ENCODE data around the gene PRLR.

PRLR gene

DNA sequence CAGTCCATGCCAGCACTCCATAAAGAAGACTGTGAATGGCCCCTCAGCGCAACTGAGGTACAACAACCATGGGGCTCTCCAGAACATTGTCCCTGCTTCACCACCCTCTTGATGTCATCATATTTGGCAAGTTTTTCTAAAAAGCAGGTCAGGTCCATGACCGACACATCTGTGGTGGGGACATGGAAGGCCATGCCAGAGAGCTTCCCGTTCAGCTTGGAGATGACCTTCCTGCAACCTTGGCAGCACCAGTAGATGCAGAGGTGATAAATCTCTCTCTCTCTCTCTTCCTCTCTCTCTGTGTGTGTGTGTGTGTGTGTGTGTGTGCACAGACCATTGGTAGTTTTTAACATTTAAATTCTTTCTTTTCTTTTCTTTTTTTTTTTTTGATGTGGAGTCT lies 147.1 kb downstream of the PRLR start:
- DNase-seq (ENCODE audit: low read depth in 2 of 2): no peak

DNA sequence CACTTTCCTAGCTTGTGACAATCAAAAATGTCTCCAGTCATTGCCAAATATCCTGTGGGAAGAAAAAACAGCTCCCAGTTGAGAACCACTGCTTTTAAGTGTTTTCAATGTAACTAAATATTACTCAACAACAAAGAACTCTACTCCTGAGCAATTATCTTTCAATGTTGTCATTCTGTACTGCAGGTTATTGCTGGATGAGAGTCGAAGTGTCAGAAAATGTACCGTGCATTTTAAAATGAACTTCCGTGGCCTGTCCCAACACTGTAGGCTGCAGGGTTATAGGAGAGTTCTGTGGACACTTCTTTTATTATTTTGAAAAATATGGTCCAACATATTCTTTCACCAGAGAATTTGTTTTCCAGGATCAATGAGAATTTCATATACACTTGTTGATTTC lies 147.8 kb downstream of the PRLR start:
- no peak for DNase-seq (ENCODE audit: low read depth in 2 of 2)

DNA sequence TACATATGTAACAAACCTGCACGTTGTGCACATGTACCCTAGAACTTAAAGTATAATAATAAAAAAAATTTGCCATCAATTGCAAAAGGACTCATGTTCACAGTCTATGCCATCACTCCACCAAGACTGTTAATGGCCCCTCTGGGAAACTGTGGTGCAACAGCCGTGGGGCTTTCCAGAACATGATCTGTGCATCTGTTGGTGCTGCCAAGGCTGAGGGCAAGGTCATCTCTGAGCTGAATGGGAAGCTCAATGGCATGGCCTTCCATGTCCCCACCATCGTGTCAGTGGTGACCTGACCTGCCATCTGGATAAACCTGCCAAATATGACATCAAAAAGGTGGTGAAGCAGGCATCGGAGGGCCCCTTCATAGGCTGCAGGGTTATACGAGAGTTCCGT lies 149.2 kb downstream of the PRLR start:
- DNase-seq (ENCODE audit: low read depth in 2 of 2): no peak

DNA sequence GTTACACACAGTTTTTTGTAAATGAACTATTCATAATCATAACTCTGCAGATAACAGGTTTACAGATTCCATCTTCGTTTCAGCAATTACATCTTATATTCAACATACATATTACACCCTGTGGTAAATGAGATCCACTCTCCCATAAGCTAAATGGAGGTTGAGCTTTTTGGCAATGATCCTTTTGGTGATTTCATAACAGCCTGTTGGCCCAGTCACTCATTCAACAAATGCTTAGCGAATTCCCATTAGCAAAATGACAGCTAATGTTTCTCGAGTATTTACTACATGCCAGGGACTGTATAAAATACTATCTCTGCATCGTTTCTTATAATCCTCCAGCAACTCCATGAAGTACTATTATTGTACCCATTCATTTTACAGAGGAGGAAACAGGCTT lies 157.1 kb downstream of the PRLR start:
- no peak for DNase-seq (ENCODE audit: low read depth in 2 of 2)

DNA sequence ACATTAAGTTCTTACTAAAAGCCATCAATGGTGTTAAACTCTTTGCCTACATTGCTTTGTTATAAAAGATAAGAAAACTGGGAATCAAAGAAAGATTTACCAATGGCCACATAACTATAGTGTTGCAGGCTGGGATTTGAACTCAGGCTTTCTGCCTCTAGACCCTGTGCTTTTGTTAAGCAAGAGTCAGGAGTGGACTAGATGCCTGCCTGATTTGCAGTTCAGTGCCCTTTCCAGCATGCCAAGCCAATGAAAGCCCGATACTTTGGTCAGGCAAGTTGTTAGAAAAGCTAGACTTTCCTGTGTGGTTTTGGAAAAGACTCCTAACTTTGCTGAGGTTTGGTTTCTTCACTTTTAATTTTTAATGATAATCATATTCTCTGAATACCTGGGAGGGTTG lies 161.1 kb downstream of the PRLR start:
- DNase-seq (ENCODE audit: low read depth in 2 of 2): no peak

DNA sequence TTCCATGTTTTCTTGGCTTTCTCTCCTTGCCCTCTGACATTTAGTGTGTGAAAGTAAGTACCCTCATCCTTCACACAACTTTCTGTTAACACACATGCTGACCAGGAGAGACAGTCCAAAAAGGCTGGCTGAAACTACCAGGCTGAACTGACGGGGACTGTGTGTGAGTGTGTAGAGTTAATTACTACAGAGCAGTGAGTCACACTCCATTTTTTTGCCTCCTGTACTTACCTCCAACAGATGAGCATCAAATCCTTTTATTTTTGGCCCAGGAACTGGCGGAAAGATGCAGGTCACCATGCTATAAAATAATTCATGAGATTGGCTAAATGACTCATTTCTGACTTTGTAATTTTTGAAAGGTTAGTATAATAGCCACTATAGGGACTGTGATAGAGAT lies 162.3 kb downstream of the PRLR start:
- no peak for DNase-seq (ENCODE audit: low read depth in 2 of 2)

DNA sequence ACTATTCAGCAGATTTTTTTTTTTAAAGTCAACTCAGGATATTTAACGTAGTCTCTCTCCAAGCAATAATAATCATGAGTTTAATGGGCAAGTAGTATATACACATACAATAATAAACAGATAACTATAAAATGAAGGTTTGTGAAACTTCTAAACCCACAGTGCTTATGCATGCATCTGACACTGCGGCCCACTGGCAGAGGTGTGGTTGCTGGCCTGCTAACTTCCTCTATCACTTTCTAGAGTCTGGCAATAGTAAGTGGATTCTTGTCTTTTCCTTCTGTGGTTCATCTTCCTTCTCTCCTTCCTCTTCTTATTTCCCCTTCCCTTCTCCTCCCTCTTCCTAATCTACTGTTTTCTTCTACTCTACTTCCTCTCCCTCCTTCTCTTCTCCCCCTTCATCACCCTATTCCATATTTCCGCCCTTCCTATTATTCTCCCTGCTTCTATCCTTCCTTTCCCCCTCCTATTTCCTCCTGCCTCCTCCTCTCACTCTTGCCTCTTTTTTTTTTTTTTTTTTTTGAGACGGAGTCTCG lies 164.0 kb downstream of the PRLR start:
- no peak for DNase-seq (ENCODE audit: low read depth in 2 of 2)

DNA sequence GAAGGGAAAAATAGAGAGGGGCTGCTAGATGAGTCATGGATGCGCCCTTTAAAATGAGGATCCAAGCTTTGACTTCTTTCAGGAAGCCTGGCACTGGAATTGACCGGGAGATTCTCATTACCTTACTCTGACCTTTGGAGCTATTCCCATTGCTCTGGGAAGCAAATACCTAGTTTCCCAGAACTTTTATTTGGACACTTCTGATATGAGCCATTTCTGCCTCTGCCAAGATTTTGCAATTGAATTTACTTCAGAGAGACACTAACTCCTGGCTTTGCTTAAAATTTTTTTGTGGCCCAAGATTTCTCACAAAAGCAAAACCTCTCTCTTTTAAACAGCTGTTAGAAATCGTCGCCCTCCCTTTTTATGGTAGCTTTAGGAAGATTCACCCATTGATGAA lies 166.9 kb downstream of the PRLR start:
- DNase-seq (ENCODE audit: low read depth in 2 of 2): no peak

DNA sequence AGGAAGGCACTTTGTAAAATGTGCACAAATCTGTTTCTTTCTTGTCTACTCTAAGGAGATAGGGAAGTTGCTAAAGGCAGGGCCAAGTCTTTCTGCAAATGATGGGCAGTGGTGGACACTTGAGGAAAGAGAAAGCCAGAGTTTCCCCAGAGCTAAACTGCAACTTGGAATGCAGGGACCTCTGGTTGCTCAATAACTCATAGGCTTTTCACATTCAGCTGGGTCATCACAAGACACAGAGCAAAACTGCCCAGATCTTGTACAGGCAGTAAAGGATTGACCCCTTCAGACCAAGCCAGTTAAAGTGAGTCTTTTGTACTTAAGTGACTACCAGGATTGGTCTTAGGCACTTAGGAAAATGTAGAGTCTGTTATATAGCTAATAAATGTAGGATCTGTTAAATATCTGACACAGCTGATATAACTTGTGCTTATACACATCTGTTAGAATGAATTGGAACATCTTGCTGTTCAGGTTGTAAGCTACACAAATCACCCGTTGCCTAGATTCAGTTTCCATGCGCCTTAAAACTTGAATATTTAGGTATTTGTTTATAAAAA lies 169.0 kb downstream of the PRLR start:
- no peak for DNase-seq (ENCODE audit: low read depth in 2 of 2)

DNA sequence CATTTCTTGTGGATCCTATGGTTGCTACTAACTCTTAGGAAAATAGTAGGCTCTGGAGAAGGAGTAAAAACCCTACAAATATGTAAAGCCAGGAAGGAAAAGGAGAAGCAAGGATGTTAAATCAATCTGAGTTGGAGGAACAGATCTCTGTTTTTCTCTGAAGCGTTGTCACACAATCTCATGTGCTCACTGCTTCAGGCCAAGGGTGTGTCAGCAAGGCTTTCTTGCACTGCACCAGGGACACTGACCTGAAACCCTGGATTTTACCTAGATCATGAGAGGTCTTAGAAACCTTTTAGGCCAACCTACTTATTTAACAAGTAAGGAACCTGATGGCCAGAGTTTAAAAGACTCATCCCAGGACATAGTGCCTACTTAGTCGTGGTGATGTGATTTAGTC lies 170.1 kb downstream of the PRLR start:
- DNase-seq (ENCODE audit: low read depth in 2 of 2): no peak

DNA sequence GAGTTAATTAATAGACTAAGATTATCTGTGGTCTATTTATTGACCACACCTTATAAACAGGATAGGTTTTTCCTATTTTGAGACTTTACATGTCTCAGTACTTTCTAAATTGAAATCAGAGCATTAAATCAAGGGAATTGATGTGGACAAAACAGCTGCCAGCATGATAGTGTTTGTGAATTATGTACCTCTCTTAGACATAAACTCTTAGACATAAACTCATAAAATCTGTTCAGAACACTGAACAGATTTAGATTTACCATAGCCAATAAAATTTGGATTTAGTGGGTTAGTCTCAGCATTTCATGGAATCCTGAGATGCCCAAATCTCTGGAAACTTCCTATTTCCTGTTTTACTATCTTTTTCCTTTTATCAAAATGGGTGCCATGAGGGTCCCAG lies 171.0 kb downstream of the PRLR start:
- DNase-seq (ENCODE audit: low read depth in 2 of 2): no peak

DNA sequence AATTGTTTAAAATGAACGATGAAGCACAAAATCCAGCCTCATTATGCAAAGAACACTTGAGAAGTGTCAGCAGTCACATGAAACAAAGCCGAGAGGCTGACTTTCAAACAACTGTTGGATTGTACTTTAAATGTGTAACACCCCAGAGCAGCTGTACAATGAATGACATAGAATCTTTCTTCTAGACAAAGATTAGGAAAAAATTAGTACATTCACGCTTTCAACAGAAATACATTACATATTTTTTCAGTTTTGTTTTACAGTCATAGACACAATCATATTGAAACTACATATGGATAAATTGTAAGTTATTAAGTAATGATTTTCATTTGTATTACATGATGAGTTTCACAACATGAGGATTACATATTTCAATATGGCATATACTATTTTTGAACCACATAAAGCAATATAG lies 171.9 kb downstream of the PRLR start:
- no peak for DNase-seq (ENCODE audit: low read depth in 2 of 2)

DNA sequence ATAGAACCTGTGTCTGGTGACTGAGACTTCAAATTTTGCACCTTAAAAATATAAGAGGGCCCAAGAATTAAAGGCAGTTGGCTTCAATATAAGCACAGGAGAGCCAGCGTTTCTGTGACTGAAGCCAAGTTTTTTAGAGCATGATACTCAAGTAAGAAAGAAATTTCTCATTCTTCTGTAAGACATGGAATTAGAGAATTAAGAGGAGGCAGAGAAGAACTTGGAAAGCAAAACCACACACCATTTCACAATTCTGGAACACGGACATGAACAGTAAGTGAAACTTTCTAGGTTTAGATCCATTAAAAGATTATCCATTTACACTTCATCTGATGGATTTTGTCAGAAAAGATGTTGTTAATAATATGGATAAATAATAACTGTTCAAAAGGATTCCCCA lies 173.6 kb downstream of the PRLR start:
- DNase-seq (ENCODE audit: low read depth in 2 of 2): no peak

DNA sequence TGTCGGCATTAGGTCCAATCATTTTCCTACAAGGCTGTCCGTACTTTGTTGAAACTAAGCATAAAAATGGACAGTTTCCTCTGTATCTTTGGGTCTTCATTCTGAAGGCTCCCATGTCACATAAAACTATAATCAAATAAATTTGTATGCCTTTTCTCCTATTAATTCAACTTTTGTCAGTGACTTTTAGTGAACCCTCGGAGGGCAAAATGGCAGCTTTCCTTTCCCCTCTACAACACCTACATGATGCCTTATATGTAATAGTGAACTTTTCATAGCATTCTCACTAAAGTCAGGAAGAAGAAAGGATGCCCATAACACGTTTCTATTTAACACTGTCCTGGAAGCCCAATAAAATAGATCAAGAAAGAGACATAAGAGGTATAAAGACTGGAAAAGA lies 177.4 kb downstream of the PRLR start:
- no peak for DNase-seq (ENCODE audit: low read depth in 2 of 2)

DNA sequence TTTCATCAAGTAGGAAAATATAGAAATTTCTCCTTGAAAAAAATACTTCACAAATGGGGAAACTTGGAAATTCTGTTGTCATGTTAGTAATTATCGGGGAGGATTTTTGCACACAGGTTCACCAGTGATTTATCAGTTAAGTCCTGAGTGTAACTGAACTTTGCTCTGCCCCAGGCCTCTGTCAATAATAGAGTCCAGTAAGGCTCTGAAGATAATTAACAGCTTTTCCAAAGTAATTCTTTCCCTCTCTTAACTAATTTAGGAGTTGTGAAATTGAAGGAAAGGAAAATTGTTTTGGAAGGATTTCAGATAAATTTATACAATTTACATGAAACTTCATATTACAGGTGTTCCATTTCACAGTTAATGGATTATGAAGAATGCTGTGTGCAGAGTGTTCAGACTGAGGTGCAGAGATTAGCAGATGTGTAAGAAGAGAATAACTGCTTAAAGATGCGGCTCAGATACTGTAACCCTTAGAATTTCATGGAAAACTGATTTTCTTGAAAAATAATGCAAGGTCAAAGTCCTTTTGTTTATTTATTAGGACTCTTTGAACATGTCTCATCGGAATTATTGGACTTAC lies 179.7 kb downstream of the PRLR start:
- DNase-seq (ENCODE audit: low read depth in 2 of 2): no peak

DNA sequence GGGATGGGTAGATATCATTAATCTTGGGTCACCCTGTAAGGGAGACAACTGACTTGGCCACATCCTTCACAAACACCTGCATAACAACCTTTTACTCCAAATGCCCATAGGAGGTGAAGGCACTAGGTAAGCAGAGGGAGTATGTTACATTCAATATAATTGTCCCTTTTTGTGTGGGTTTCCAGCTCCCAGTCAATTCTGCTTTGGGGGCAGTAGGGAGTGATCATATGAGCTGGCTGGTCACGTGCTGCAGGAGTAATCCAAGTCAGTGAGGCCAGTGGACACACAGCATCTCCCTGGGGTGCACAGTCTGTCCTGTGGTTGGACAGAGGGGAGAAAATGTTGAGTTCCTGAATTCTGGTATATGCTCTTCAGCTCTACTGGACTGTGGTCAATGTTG lies 181.4 kb downstream of the PRLR start:
- no peak for DNase-seq (ENCODE audit: low read depth in 2 of 2)

DNA sequence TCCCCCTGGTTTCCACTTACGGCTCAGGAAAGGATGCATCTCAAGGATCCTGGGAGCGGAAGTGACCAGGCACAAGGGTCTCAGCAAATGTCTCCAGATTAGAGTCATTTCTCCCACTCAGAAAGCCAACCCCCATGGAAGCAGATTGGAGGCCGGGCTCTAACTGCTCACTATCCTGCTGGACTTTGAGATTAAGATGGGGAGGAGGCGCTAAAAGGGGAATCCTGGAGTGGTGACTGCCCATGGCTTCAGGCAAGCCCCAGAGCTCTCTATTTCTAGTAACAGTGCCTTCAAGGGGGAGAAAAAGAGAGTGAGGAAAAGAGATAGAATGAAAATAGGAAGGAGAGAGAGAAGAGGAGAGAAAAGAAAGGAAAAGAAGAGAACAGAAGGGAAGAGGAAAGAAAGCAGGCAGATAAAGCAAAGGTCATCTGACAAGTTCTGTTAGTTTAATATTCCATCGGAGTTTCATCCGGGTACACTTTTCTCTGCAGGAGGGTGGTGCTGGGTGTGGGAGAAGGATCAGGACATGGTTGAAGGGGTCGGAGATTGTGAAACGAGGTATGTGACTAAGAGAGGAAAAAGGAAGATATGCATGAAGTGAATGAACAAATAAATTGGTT lies 182.4 kb downstream of the PRLR start, which contains the start of gene AGXT2:
Gene AGXT2, minus strand, starts transcription at position 165 of the 620 bp plus-strand sequence. Its CDS starts 57 bp downstream, at position 108.
- DNase-seq (ENCODE audit: low read depth in 2 of 2): no peak

DNA sequence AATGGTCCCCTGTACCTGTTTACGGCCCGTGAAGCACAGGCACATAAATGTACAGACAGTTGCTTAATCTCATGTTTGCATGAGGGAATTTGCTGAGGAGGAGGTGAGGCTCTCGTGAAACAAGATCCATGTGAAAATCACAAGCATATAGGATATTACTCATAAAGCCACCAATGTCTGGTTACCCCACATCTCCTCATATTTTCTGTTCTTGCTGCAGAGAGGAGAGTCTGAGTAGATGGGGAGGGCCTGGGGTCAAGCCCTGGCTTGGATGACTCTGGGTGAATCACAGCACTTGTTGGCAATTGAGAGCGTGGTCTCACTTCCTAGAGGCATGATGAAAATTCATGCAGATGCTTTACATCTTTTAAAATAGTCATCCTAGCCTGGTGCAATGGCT lies 183.5 kb downstream of the PRLR start:
- DNase-seq (ENCODE audit: low read depth in 2 of 2): no peak

DNA sequence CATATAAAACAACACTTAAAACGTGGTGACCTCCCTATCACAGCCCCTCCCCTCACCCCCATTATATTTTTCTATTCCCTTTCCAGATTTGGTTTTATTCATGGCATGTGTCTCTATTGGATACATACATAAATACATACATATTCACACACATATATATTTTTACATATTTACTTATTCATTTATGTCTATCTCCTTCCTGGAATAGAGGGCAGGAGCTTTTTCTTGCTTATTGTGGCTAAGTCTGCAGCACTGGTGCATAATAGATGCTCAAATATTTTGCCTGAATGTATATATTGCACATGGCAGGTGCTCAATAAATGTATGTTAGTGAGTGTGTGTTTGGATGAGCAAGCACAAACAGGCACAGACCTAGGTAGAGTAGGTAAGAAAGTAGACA lies 185.0 kb downstream of the PRLR start:
- DNase-seq (ENCODE audit: low read depth in 2 of 2): no peak

DNA sequence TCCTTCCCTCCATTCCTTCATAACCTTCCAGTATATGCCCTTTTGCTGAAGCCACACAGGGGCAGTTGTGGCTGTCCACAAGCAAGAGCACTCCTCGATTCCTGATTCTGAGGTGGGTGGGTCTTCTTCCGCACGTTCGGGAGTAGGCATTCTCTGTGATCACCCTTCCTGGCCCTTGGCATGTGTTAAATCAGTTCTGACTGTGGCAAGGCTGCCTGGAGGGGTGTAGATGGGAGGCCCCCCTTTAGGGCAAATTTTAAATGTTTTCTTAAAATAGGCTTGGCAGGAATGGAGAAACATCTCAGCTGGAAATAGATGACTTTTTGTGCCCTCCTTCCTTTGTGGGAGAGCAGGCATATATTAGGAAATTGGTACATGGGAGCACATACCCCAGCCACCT lies 185.6 kb downstream of the PRLR start:
- DNase-seq (ENCODE audit: low read depth in 2 of 2): no peak

DNA sequence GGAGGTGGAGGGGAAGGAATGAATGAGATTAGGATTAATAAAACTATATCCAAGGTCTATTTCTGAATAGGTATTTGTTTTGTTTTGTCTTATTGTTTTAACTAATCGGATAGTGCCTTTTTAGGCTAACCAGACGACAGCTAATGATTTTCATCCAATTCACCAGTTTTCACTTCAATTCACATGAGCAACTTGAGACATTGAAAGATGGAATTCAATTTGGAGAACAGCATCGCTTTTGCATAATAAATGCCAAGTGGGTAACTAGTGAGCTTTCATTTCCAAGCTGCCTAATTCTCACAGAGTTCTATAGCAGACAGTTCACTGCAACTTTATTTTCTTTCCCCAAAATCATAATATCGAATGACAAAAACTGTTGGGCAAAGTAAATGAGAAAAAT lies 187.5 kb downstream of the PRLR start:
- no peak for DNase-seq (ENCODE audit: low read depth in 2 of 2)

DNA sequence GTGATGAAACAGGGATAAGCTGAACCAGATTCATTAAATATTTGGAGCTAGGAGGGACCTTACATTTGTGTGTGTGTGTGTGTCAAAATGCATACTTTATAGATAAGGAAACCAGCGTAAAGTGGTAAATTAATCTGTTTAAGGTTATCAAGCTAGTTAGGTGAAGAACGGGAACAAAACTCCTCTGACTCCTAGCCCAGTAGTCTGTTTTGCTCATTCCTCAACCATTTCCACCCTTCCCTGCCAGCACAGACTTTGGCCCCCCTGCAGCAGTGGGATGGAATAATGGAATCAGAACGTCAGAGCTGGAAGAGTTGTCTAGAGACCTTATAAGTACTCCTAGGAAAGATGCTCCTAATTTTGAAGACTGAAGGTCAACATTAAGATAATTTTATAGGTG lies 189.0 kb downstream of the PRLR start:
- no peak for DNase-seq (ENCODE audit: low read depth in 2 of 2)

DNA sequence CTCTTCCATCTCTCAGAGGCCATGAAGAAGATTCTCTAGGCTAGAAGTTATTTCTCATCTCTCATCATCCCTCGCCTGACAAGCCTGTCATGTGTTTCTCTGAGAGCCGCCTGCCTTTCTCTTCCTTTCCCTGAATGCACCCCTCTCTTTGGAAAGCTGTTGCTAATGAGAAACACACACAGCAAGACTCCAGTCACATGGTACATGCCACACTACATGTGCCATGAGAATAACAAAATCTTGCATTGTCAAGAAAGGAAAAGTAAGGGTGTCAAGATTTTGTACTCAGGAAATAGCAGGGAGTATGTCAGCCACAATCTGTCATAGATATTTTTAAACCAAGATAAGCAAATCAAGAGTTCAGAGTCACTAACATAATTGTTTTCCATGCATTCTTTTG lies 191.4 kb downstream of the PRLR start:
- DNase-seq (ENCODE audit: low read depth in 2 of 2): no peak

DNA sequence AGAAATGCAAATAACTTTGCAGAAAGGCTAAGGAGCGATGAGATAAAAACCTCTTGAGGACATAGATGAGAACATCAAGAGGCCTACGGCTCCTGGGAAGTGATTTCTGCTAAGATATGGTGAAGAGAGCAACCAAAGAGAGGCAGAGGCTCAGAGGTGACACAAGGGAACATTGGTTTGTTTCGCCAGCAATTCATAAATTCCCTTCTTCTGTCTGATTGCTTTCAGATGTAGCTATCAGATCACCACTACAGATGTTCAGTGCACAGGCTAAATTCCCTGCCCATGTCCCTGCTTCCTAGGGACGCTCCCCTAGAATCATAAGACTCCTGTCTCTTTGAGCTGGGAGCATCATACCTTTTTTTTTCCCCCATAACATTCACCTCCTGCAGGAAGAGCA lies 193.8 kb downstream of the PRLR start:
- no peak for DNase-seq (ENCODE audit: low read depth in 2 of 2)
